HepG2 (cell line): ENCODE results near the gene RBSN. TPM values are rescaled to one million over a fixed set of nuclear protein-coding genes. Genes with fewer than 3 reads are reported as not detected.

Source experiments
- ATAC-seq: fragments of 200-7000 bp; cut with Tn5 transposase; 3 replicates; pipeline ENCODE4 v1.9.1; 2020; ENCODE audit warnings: mild to moderate bottlenecking, moderate library complexity
- BruUV-seq: library from RNA; stranded (reverse); fragments of 400-500 nt; replicated peaks from 2 replicates; lab custom pipeline; 2021; lab: Mats Ljungman, UMichigan
- CTCF ChIA-PET: fragments of 300-600 bp; formaldehyde crosslinking; extraction: SDS; loops from one replicate; lab custom pipeline; 2021; ENCODE audit warnings: low total read pairs, inconsistent platforms, low intra/inter-chr PET ratio; lab: Yijun Ruan, JAX
- POLR2A ChIA-PET: fragments of 350-600 bp; sonication (Branson Sonifier 250); formaldehyde crosslinking; loops from one replicate; lab custom pipeline; 2020; ENCODE audit warnings: antibody characterized with exemption, inconsistent platforms; lab: Yijun Ruan, JAX
- DNase-seq: peaks from one replicate; pipeline ENCODE4 v3.0.0-alpha.2; 2015; ENCODE audit warnings: low spot score
- FAIRE-seq: peaks from 3 replicates; lab custom pipeline; 2011; peaks lifted over from hg19 to GRCh38; lab: Jason Lieb, UNC
- H2AFZ ChIP-seq: one replicate; pipeline ENCODE4 v1.6.1; 2011; ENCODE audit warnings: low read length, inconsistent platforms
- H3K27ac ChIP-seq: fragments of 300-600 bp; 3 replicates; pipeline ENCODE4 v1.8.0; 2011; ENCODE audit warnings: mixed run types, mild to moderate bottlenecking, mixed read lengths, low read length, inconsistent platforms; ENCODE audit not compliant: insufficient read depth; ENCODE audit errors: extremely low read length
- H3K27me3 ChIP-seq, 2 experiments: fragments of 200-600 bp in 1 of 2; 2 replicates in 1 of 2; 3 replicates in 1 of 2; pipeline versions ENCODE4 v1.6.0 to v1.8.0; 2011; ENCODE audit warnings: low read length in 2 of 2, mild to moderate bottlenecking in 2 of 2, moderate library complexity in 2 of 2, inconsistent platforms in 1 of 2; ENCODE audit not compliant: insufficient read depth in 2 of 2, control insufficient read depth in 1 of 2
- H3K36me3 ChIP-seq, 2 experiments: fragments of 200-600 bp in 1 of 2; replicated peaks in 1 of 2; 2 replicates in 1 of 2; 3 replicates in 1 of 2; pipeline versions ENCODE4 v1.5.1 to v1.8.0; 2011; ENCODE audit warnings: low read length in 2 of 2, inconsistent platforms in 1 of 2; ENCODE audit not compliant: insufficient read depth in 2 of 2, control insufficient read depth in 1 of 2
- H3K4me1 ChIP-seq: 2 replicates; pipeline ENCODE4 v1.5.1; 2012; ENCODE audit warnings: low read length, inconsistent platforms; ENCODE audit not compliant: insufficient read depth
- H3K4me2 ChIP-seq: 2 replicates; pipeline ENCODE4 v1.6.0; 2011; ENCODE audit warnings: low read depth, low read length, inconsistent platforms
- H3K4me3 ChIP-seq, 3 experiments: fragments of 200-600 bp in 1 of 3; sonication (generic), shearing (Covaris generic) in 1 of 3; replicated peaks in 1 of 3; 2 replicates each; pipeline ENCODE4 v1.5.1; 2011 to 2016; ENCODE audit warnings: low read length in 3 of 3, inconsistent platforms in 2 of 3, low read depth in 2 of 3, mild to moderate bottlenecking in 2 of 3, control low read depth in 1 of 3, mixed read lengths in 1 of 3; ENCODE audit not compliant: insufficient read depth in 1 of 3
- H3K79me2 ChIP-seq: one replicate; pipeline ENCODE4 v1.6.1; 2011; ENCODE audit warnings: low read length, inconsistent platforms; ENCODE audit not compliant: insufficient read depth
- H3K9ac ChIP-seq: 2 replicates; pipeline ENCODE4 v1.6.0; 2011; ENCODE audit warnings: mild to moderate bottlenecking, low read depth, low read length, inconsistent platforms; ENCODE audit not compliant: insufficient read depth
- H3K9me3 ChIP-seq: 2 replicates; pipeline ENCODE4 v1.5.1; 2012; ENCODE audit warnings: mild to moderate bottlenecking, low read length
- H4K20me1 ChIP-seq: 2 replicates; pipeline ENCODE4 v1.6.0; 2011; ENCODE audit warnings: inconsistent platforms, mild to moderate bottlenecking, low read length, moderate library complexity; ENCODE audit not compliant: insufficient read depth
- GPN1 ChIP-seq: sonication (generic); formaldehyde crosslinking; IDR thresholded peaks from 2 replicates; pipeline ENCODE4 v1.5.1; 2020; ENCODE audit warnings: missing genetic modification reagents, borderline replicate concordance
- HNRNPUL1 ChIP-seq: fragments of 200-400 bp; formaldehyde crosslinking; IDR thresholded peaks from 2 replicates; pipeline ENCODE4 v1.6.1; 2017; ENCODE audit warnings: low read depth, mild to moderate bottlenecking, low read length, moderate library complexity
- PCBP2 ChIP-seq: fragments of 200-400 bp; formaldehyde crosslinking; optimal IDR thresholded peaks from 2 replicates; pipeline ENCODE3; 2018; ENCODE audit warnings: low read length, low read depth; ENCODE audit not compliant: poor library complexity, severe bottlenecking
- RXRA ChIP-seq: sonication (generic); formaldehyde crosslinking; IDR thresholded peaks from 2 replicates; pipeline ENCODE4 v1.5.1; 2020; ENCODE audit warnings: missing genetic modification reagents
- SIX1 ChIP-seq: sonication (generic); formaldehyde crosslinking; IDR thresholded peaks from 2 replicates; pipeline ENCODE4 v1.4.0; 2020; ENCODE audit warnings: missing genetic modification reagents, borderline replicate concordance
- ZFP41 ChIP-seq: sonication (generic); formaldehyde crosslinking; IDR thresholded peaks from 2 replicates; pipeline ENCODE4 v1.4.0; 2020; ENCODE audit warnings: mild to moderate bottlenecking, missing genetic modification reagents, borderline replicate concordance
- ZNF350 ChIP-seq: sonication (generic); formaldehyde crosslinking; IDR thresholded peaks from 2 replicates; pipeline ENCODE4 v1.4.0; 2020; ENCODE audit warnings: mild to moderate bottlenecking, low read depth, missing genetic modification reagents, borderline replicate concordance
- ZNF652 ChIP-seq: IDR thresholded peaks from 2 replicates; pipeline ENCODE4 v1.6.1; 2016; ENCODE audit warnings: low read depth, borderline replicate concordance
- ZNF704 ChIP-seq: sonication (generic); formaldehyde crosslinking; IDR thresholded peaks from 2 replicates; pipeline ENCODE4 v1.8.1; 2023; ENCODE audit warnings: mild to moderate bottlenecking, inconsistent platforms, moderate library complexity, missing genetic modification reagents, borderline replicate concordance
- WGBS: methylation state at CpG from one replicate; pipeline ENCODE4 v1.1.6; 2017; ENCODE audit warnings: low lambda C conversion rate; 5-methylcytosine and 5-hydroxymethylcytosine counted together
- in situ Hi-C: cut with HindIII; loops from 2 replicates; pipeline ENCODE4 v1.10.0; 2017; ENCODE audit warnings: low pct_unique_long_range_greater_than_20kb; ENCODE audit not compliant: extremely low pct_ligation_motif_present
- intact Hi-C: fragments of 100-400 bp; cut with micrococcal nuclease; formaldehyde crosslinking; loops from one replicate; pipeline ENCODE4 v1.10.0; 2022; ENCODE audit not compliant: unreplicated experiment
- polyA plus RNA-seq, 8 experiments: library from polyadenylated mRNA; depleted of rRNA in 3 of 8; stranded (reverse) in 7 of 8; unstranded in 1 of 8; fragments of >200 nt; fragmentation: Illumina TruSeq in 4 of 8; extraction: Trizol in 4 of 8; gene quantifications; 2 replicates each; pipeline versions ENCODE4 v1.2.1 to v1.2.3, GENCODE V29; 2011 to 2016; ENCODE audit warnings: low read depth in 4 of 8, missing spikeins in 1 of 8, mixed read lengths in 1 of 8; ENCODE audit not compliant: insufficient read depth in 1 of 8
- total RNA-seq, 5 experiments: library from RNA; depleted of rRNA; stranded (reverse); fragments of >200 nt; fragmentation: Illumina TruSeq; extraction: Trizol; gene quantifications; 2 replicates each; pipeline ENCODE4 v1.2.3, GENCODE V29; 2016; ENCODE audit warnings: low read depth in 1 of 5

Gene RBSN
- total and polyA plus RNA-seq, 2 of the 13 experiments (the other 11 are each of a cell fraction or from before 2014, with no cell fraction given): 7.9 to 11.8 TPM

GRCh38 chr3:15091575-15091974 lies 7.4 kb downstream of the RBSN start (continued):
- TF ChIP-seq ZFP41 (CRISPR knock-in tag) (no peak), RXRA (CRISPR knock-in tag) (no peak), SIX1 (CRISPR knock-in tag) (no peak), HNRNPUL1 (no peak), GPN1 (CRISPR knock-in tag) (no peak), ZNF350 (CRISPR knock-in tag) (no peak), PCBP2 (no peak), ZNF704 (CRISPR knock-in tag) (no peak)

- no TSS peak for BruUV-seq
- intact Hi-C loops: no loop called here
- DNase-seq (no peak), FAIRE-seq (no peak), ATAC-seq (no peak)
- in situ Hi-C loops: no loop called here
- no peak overlapping the region for H2AFZ ChIP-seq
- H3K36me3 ChIP-seq: peaks cover 11 to 31% of the 10 kb centered on the region in 2 experiments; a peak in 4 of 5 replicates
- no peaks in the 10 kb centered on the region for H3K9me3 ChIP-seq
- H3K4me2 ChIP-seq: no peak overlapping the region
- H3K27me3 ChIP-seq: no peaks in the 10 kb centered on the region; a peak in 1 of 5 replicates
- ChIA-PET POLR2A (no interaction called here), CTCF (no interaction called here)
- 95% methylated on average over 1 of the region's 1 CpG for WGBS
- H3K27ac ChIP-seq: no peak overlapping the region
- peaks cover 14% of the 10 kb centered on the region for H3K4me1 ChIP-seq
- TF ChIP-seq ZNF652: no peak
- no peak overlapping the region for H3K9ac ChIP-seq
- no peak overlapping the region for H3K4me3 ChIP-seq
- H3K79me2 ChIP-seq: no peaks in the 10 kb centered on the region
- no peaks in the 10 kb centered on the region for H4K20me1 ChIP-seq
Observed at GRCh38 chr3:15089201-15089600, 9.7 kb downstream of the RBSN start.
